ENCODE data around the gene HSP90AB1. TPM values are rescaled to one million over a fixed set of nuclear protein-coding genes. Genes with fewer than 3 reads are reported as not detected.

HSP90AB1 gene
- total RNA-seq, 2 donors from 2014 or later = 405 to 695 TPM

GRCh38 chr6:44254191-44255104 lies 7.5 kb downstream of the HSP90AB1 start:
- no peak for ATAC-seq (ENCODE audit: insufficient number of reproducible peaks, low FRiP score, low read depth)
- Histone ChIP-seq H3K27me3 (replicated peaks; ENCODE audit: insufficient read depth) (no peaks in the 10 kb centered on the region), H3K9me3 (no peaks in the 10 kb centered on the region), H3K4me3 (no peak overlapping the region), H3K36me3 (peaks cover 51% of the 10 kb centered on the region), H3K27ac (no peak overlapping the region), H3K4me1 (ENCODE audit: control insufficient read depth in 1 of 2, low read depth in 2 of 2) (peaks cover 12 to 25% of the 10 kb centered on the region in 2 donors)
- no peak for DNase-seq (ENCODE audit: low spot score)
- TF ChIP-seq, protein P1, sequence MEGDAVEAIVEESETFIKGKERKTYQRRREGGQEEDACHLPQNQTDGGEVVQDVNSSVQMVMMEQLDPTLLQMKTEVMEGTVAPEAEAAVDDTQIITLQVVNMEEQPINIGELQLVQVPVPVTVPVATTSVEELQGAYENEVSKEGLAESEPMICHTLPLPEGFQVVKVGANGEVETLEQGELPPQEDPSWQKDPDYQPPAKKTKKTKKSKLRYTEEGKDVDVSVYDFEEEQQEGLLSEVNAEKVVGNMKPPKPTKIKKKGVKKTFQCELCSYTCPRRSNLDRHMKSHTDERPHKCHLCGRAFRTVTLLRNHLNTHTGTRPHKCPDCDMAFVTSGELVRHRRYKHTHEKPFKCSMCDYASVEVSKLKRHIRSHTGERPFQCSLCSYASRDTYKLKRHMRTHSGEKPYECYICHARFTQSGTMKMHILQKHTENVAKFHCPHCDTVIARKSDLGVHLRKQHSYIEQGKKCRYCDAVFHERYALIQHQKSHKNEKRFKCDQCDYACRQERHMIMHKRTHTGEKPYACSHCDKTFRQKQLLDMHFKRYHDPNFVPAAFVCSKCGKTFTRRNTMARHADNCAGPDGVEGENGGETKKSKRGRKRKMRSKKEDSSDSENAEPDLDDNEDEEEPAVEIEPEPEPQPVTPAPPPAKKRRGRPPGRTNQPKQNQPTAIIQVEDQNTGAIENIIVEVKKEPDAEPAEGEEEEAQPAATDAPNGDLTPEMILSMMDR (IDR thresholded peaks at IDR 0.05) = no peak

- TF ChIP-seq, protein P1 (IDR thresholded peaks at IDR 0.05) = no peak
- Histone ChIP-seq H3K36me3 (peaks cover 42% of the 10 kb centered on the region), H3K9me3 (no peaks in the 10 kb centered on the region), H3K4me3 (no peak overlapping the region), H3K4me1 (ENCODE audit: control insufficient read depth in 1 of 2, low read depth in 2 of 2) (peaks cover 12 to 21% of the 10 kb centered on the region in 2 donors), H3K27ac (no peak overlapping the region), H3K27me3 (replicated peaks; ENCODE audit: insufficient read depth) (no peaks in the 10 kb centered on the region)
- DNase-seq (ENCODE audit: low spot score) (no peak), ATAC-seq (ENCODE audit: insufficient number of reproducible peaks, low FRiP score, low read depth) (no peak)
These were observed 8.4 kb downstream of the HSP90AB1 start for GRCh38 chr6:44255105-44255808.

GRCh38 chr6:44255871-44256774 lies 9.2 kb downstream of the HSP90AB1 start:
- H3K36me3 ChIP-seq = peaks cover 34% of the 10 kb centered on the region
- peak overlapping the region; percentile 59 to 76 for H3K27ac ChIP-seq
- no peaks in the 10 kb centered on the region for H3K27me3 ChIP-seq (replicated peaks; ENCODE audit: insufficient read depth)
- no peaks in the 10 kb centered on the region for H3K9me3 ChIP-seq
- DNase-seq (ENCODE audit: low spot score) (no peak), ATAC-seq (ENCODE audit: insufficient number of reproducible peaks, low FRiP score, low read depth) (no peak)
- H3K4me3 ChIP-seq = peak overlapping the region; percentile 88
- TF ChIP-seq, protein P1 (IDR thresholded peaks at IDR 0.05) = no peak
- peaks cover 12 to 17% of the 10 kb centered on the region in 2 donors for H3K4me1 ChIP-seq (ENCODE audit: control insufficient read depth in 1 of 2, low read depth in 2 of 2)

DNA sequence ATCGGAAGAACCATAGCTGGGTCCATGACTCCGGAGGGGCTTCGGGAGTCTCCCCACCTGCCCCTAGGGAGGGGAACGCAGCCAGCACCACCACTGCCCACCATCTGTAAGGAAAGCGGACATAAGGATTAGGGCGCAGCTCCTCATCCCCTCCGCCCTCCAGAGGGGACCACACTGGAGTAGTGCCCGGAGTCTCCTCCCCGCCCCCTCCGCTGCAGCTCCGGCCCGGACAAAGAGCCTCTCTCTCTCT lies 9.8 kb downstream of the HSP90AB1 start:
- Histone ChIP-seq H3K4me1 (ENCODE audit: control insufficient read depth in 1 of 2, low read depth in 2 of 2) (peaks cover 12 to 17% of the 10 kb centered on the region in 2 donors), H3K36me3 (peaks cover 28% of the 10 kb centered on the region), H3K27ac (peak overlapping the region; percentile 59 to 76), H3K4me3 (peak overlapping the region; percentile 88), H3K27me3 (replicated peaks; ENCODE audit: insufficient read depth) (no peaks in the 10 kb centered on the region), H3K9me3 (no peaks in the 10 kb centered on the region)
- TF ChIP-seq, protein P1 (IDR thresholded peaks at IDR 0.05) = no peak
- DNase-seq (ENCODE audit: low spot score) (no peak), ATAC-seq (ENCODE audit: insufficient number of reproducible peaks, low FRiP score, low read depth) (no peak)

All from thoracic aorta (tissue), 2 donors.